Measurements from ENCODE around the gene UQCRH.

The UQCRH gene

DNA sequence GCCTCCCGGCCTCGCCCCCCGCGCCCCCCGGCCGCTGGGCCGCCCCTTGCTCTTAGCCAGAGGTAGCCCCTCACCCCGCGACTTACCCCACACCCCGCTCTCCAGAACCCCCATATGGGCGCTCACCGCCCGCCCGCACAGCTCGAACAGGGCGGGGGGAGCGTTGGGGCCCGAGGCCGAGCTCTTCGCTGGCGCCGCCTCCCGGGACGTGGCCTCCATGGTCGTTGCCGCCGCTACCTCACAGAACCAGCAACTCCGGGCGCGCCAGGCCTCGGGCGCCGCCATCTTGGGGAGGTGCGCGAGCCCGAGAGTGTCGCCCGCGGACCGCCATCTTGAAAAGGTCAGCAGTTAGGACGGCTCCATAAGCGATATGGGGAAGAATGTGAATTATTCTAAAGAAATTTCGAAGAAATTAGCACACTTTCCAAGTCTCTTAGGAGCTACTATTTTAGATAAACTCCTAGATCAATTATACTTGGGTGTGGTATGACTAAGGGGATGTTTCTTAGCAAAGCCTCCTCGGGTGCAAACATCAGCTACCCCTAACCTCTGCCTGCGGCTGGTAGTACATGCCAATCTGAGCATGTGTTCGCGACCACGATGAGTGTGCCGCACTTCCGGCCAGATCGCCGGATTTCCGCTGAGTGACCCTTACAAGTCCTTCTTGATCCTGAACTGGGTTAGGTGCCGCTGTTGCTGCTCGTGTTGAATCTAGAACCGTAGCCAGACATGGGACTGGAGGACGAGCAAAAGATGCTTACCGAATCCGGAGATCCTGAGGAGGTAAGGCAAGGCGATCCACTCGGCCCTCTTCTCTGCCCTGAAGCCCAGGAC, at the start of gene UQCRH, which contains the start of gene LRRC41:
Gene UQCRH, plus strand, starts transcription at position 661 of the 834 bp plus-strand sequence. Its CDS starts 69 bp downstream, at position 730.
Gene LRRC41, minus strand, starts transcription at position 579 of the 834 bp plus-strand sequence. Its CDS starts 294 bp downstream, at position 285.
- DNase-seq: peak; percentile 97

GRCh38 chr1:46254668-46255067, 48.8 kb upstream of the UQCRH start:
- no peak for DNase-seq

GRCh38 chr1:46256523-46256922, 47.0 kb upstream of the UQCRH start:
- DNase-seq: no peak

GRCh38 chr1:46262508-46262907, 41.0 kb upstream of the UQCRH start:
- no peak for DNase-seq

- DNase-seq: no peak
Observed at GRCh38 chr1:46263146-46263545, 40.4 kb upstream of the UQCRH start.

DNA sequence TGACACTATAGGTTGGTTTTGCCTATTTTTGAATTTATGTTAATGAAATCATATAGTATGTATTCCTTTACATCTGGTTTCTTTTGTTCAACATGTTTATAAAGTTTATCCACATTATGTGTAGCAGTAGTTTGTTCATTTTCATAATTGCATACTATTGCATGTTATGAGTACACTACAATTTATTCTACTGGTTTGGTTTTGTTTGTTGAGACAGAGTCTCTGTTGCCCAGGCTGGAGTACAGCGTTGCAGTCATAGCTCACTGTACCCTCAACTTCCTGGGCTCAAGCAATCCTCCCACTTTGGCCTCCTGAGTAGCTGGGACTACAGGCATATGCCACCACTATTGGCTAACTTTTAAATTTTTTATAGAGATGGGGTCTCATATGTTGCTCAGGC, 34.9 kb upstream of the UQCRH start:
- no peak for DNase-seq

DNA sequence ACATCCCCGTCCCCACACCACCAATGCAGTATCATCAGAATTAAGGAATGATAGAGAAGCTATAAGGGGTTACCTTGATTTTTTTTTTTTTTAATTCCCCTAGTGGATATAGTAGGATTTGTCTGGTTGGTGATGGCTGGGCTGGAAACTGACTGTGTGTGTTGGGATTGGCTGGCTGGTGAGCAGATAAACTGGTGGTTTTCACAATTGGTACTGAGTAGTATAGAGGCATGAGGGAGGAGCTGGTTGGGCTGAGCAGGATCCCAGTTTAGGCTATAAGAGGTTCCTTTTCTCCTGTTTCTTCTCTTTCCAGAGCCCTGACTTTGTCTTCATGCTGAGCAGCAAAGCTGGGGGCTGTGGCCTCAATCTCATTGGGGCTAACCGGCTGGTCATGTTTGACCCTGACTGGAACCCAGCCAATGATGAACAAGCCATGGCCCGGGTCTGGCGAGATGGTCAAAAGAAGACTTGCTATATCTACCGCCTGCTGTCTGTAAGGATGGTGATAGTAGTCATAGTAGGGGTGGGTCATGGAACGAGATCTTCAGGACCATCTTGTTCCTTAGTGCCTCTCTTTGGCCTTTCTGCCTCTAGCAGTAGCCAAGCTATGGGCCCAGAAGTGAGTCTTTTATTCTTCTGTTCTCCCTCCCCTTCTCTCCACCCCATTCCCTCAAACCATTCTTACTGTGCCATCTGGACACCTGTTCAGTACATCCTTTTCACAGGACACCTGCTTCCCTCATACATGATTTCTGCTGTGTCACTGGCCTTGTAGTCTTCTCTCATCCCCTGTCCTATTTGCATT, 29.1 kb upstream of the UQCRH start:
- DNase-seq: no peak

DNA sequence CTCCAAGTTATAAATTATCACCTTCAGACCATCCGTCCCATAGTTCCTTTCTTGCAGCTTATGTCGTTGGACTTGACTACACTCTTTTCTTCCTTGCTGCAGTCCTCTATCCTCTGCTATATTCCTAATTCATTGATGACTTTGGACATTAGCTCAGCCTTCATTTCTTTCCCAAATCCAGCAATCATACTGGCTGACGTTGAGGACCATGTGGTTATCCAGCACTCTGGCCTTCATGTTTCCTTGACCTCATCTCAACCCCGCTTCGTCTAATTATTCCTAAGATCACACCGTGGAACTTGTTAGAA, 28.5 kb upstream of the UQCRH start:
- no peak for DNase-seq

DNA sequence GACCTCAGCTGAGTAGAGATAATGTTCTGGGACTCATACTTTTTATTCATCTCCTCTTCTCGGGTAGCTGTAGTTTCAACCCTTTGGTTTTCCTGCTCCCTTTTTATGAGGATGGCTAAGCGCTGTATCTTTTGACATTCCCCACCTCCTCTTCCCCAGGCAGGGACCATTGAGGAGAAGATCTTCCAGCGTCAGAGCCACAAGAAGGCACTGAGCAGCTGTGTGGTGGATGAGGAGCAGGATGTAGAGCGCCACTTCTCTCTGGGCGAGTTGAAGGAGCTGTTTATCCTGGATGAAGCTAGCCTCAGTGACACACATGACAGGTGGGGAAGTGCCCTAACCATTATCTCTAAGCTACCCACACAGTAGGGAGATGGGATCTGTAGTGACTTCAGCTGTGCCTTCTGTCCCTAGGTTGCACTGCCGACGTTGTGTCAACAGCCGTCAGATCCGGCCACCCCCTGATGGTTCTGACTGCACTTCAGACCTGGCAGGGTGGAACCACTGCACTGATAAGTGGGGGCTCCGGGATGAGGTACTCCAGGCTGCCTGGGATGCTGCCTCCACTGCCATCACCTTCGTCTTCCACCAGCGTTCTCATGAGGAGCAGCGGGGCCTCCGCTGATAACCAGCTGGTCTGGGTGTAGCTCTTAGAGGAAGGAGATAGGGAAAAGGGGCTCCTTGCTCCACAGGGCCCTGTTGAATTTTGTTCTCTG, 25.7 kb upstream of the UQCRH start:
- DNase-seq: no peak

DNA sequence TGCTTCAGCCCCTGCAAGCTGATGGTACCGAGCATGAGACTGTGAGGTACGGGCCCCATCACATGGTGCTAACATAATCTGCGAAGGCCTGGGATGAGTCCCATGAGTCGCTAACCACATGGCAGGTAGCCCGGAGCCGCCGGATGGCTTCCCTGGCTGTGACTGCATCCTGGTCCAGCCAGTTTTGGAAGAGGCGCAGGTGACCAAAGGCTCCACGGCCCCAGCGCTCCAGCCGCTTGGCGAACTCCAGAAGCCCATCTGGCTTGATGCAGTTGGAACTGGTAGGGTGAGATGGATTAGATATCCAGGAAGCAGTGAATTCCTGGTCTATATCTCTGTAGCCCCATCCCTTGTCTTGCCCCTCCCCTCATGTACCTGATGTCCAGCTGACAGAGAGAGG, 24.7 kb upstream of the UQCRH start:
- DNase-seq: no peak

- DNase-seq: no peak
Observed at GRCh38 chr1:46280092-46280491, 23.4 kb upstream of the UQCRH start.

GRCh38 chr1:46281021-46281420, 22.5 kb upstream of the UQCRH start:
- DNase-seq: no peak

- DNase-seq: no peak
Observed at GRCh38 chr1:46284058-46284457, 19.4 kb upstream of the UQCRH start.

DNA sequence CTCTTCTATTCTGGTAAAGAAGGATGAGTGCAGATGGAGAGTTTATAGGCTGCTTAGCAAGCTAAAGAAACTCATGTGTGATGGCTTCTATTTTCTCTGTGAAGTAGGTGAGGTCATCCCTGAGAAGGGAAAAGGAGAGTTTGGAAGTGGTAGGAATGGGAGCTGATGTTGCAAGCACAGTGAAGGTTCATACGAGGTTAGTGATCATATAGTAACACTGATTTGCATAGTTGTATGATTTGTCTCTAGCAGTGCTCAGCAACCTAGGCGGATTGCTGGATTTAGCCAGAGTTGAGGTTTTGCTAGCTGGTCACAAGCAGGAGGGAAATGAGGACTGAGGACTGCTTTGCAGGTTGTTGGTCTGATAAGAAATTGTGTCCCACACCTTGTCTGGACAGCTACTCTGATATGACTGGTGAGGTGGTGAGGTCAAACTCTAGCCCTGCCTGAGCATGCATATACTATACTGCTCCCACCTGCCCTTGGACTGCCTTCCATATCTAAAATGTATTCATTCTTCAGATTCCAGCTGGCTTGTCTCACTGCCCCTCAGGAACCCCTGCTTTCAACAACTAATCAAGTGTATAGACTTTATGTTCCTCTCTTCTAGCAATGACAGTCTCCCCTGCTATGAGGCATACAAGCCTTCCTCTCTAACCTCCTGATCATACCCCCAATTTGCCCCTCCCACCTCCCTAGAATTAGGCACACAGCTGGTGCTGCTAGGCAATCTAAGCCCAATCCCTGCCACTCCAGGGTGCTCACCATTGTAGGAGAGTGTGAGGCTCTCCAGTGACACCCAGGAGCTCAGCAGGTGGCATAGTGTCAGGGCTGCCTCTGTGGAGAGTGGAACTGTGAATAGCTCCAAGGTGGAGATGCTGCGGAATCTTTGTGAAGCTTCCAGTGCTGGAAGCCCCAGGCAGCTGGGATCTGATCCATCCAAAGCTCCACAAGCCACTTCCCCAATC, 18.6 kb upstream of the UQCRH start:
- DNase-seq: no peak

DNA sequence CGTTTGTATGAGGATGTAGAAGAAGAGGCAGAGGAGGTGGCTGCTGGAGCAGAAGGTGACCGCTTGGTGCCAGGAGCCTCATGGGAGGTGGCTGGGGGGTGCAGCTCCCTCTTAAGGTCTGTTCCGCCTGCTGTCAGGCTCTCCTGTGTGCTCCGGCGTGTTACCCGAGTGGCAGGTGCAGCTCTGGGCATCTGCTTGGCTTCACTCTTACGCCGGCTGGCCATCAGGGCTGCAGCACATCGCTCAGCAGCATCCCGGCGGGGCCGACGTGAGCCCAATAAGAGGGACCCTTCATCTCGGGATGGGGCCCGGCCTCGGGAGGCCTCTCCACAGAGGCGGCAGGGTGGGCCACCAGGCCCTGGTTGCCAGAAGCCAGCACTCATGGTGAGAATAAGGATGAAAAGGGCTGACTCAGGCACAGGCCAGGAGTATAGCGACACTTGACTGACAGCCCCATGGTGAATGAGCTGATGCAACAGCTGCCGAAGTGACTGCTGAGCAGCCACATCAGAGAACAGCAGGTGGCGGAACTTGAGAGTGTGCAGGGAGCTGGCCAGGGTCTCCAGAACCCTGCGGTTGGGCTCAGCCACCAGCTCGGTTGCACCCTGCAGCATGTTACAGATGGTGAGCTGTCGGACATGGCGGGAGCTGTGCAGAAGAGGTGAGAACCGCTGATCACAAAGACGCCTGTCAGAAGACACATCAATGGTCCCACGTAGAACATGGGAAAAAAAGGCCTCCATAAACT, 17.6 kb upstream of the UQCRH start:
- no peak for DNase-seq

- peak; percentile 42 for DNase-seq
Observed at GRCh38 chr1:46288485-46289133, 14.9 kb upstream of the UQCRH start.

DNA sequence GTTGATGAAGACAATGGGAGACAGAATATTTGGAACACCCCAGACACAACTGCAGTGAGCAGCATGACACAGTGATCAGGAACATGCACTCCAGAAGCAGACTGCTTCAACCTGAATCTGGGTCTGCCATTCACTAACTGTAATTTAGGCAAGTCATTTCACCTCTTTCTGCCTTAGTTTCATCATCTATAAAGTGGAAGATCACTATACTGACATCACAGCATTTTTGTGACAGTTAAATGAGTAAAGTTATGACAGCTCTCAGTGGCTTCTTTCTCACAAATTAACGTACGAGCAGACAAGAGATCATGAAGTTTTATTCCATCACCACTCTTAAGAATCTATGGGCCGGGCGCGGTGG, 14.4 kb upstream of the UQCRH start:
- DNase-seq: no peak

DNA sequence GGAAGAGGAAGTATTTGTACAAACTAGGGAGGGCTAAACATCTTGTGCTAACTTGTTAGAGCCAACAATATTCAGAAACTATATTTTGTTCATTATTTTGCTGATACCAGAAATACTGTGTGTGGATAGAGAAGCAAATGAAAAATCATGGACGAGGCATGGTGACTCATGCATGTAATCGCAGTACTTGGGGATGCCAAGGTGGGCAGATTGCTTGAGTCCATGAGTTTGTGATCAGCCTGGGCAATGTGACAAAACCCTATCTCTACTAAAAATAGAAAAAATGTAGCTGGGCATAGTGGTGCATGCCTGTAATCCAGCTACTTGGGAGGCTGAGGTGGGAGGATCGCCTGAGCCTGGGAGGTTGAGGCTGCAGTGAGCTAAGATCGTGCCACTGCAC, 13.5 kb upstream of the UQCRH start:
- DNase-seq: no peak

DNA sequence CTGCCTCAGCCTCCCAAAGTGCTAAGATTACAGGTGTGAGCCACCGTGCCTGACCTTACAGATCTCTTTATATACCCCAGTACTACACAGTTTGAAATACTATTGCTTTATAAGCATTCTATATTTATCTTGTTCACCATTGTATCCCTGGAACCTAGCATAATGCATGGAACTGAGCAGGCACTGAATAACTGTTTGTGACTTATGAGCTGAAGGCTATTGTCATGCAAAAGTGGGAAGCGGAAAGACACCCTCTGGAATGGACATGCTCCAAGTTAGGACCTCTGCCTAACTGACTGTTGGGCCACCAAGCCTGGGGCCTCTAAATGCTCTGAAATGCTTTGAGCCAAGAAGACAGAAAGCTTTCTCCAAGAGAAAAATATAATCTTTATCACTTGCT, 8.2 kb upstream of the UQCRH start:
- no peak for DNase-seq

GRCh38 chr1:46298387-46298786, 5.1 kb upstream of the UQCRH start:
- no peak for DNase-seq

Measured in suppressor macrophage treated with lipopolysaccharide for 4 hours (primary cell).